DMS153 (cell line): ENCODE results near the gene ELOVL7.
"Not testable (repeated sequence)": the region's sequence is repeated elsewhere in the genome, so short reads cannot be mapped to it uniquely, and the experiment has no call there.

Source experiments
- DNase-seq: peaks from one replicate; lab custom pipeline; 2025; lab: John Stamatoyannopoulos, UW

ELOVL7 gene

DNA sequence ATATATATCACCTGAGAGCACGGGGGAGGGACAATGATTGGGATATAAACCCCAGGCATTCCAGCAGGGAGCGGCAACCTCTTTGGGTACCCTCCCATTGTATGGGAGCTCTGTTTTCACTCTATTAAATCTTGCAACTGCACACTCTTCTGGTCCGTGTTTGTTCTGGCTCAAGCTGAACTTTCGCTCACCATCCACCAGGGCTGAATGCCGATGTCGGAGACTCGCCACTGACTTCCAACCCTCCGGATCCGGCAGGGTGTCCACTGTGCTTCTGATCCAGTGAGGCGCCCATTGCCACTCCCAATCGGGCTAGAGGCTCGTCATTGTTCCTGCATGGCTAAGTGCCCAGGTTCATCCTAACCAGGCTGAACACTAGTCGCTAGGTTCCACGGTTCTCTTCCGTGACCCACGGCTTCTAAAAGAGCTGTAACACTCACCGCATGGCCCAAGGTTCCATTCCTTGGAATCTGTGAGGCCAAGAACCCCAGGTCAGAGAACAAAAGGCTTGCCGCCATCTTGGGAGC, 48.6 kb downstream of the ELOVL7 start:
- DNase-seq, result not testable (repeated sequence)

DNA sequence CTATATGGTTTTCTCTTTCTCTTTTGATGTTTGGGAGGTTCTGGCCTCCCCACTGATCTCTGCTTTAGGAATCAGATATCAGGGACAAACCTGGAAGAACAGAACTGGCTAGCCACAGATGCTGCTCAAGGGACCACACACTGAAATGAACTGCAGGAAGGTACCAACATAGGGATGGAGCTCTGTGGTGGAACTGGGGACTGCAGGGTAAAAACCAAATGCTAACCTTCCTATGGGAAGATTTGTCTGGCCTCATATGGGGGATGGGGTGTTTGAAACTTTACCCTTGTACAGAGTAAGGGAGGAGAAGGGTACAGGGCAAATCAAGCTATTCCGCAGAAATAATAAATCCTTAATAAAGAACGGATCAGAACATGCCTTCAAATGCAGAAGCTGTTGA, 49.4 kb downstream of the ELOVL7 start:
- DNase-seq, result no peak

- no peak for DNase-seq
Observed at GRCh38 chr5:60792438-60792837, 51.6 kb downstream of the ELOVL7 start.

- DNase-seq, result no peak
Observed at GRCh38 chr5:60789551-60789950, 54.5 kb downstream of the ELOVL7 start.

DNA sequence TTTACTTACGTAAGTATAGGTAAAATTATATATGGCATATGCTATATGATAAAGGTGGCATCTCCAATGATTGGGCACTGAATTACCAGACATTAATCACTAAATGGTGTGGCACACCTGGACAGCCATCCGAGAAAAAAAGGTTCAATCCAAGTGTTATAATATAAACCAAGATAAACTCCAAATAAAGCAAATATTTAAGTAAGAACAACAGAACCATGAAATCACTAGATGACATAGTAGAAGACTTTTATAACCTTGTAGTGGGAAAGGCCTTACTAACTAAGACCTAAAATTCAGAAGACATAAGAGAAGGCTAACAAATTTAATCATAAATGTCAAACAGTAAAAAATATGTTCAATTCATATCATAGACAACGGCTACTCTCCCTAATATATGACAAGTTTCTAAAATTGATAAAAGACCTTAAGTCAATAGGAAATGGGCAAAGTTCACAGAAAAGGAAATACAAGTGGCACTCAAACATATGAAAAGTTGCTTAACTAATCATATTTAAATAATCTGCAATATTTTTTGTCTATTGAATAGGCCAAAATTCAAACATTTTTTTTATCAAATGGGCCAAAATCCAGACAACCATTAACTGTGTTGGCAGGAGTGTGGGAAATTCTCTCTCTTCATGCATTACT, 55.1 kb downstream of the ELOVL7 start:
- no peak for DNase-seq

DNA sequence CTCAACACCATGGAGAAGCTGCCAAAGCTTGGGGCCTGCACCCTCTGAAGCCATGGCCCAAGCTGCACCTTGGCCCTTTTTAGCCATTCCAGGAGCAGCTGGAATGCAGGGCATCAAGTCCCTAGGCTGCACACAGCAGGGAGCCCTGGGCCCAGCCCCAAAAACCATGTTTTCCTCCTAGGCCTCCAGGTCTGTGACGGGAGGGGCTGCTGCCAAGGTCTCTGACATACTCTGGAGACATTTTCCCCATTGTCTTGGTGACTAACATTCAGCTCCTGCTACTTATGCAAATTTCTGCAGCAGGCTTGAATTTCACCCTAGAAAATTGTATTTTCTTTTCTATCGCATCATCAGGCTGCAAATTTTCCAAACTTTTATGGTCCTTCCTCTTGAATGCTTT, 64.6 kb downstream of the ELOVL7 start:
- no peak for DNase-seq

DNA sequence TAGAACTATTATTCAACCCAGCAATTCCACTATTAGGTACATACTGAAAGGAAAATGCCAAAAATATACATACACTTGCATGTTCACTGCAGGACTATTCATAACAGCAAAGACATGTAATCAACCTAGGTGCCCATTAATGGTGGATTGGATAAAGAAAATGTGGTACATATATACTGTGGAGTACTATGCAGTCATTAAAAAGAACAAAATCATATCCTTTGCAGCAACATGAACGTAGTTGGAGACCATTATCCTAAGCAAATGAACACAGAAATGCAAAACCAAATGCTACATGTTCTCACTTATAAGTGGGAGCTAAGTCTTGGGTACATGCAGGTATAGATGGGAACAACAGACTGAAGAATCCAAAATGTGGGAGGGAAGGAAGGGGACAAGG, 67.7 kb downstream of the ELOVL7 start:
- DNase-seq, result no peak

GRCh38 chr5:60765019-60765709, 78.9 kb downstream of the ELOVL7 start:
- no peak for DNase-seq

DNA sequence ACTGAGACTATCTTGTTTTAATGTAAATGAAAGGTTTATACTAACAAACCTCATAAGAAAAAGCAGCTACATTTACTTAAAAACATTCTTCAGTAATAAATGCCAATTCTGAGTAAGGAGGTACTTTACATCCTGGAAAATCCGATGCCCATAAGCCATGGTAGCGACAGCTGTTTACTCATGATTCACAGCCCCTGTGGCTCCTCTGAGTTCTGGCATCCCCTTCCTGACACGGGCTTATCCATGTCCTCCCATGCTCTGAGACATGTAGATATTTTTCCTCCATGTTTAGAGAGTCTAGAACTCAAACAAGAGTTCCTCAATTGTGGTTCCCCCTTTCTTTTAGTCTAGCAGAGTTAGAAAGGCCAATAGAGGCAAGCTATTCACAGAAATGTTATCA, 81.0 kb downstream of the ELOVL7 start:
- no peak for DNase-seq

DNA sequence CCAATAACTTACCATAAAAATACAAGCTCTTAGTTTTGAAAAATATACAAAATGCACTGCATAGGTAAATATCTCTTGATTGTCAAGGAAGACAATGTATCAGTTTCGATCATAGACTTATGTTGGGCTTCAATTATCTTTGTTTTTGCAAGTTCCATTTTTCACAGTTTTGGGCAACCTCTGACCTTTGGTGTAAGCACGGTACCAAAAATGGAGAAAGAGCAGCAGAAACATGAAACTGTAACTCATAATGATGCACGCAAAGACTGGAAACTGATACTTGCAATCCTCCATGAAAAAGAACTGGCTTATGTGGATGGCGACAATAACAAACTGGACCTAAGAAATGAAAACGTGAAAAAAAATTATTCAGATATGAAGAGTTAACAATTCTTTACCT, 89.6 kb downstream of the ELOVL7 start:
- no peak for DNase-seq

- no peak for DNase-seq
Observed at GRCh38 chr5:60744682-60745081, 99.4 kb downstream of the ELOVL7 start.

DNA sequence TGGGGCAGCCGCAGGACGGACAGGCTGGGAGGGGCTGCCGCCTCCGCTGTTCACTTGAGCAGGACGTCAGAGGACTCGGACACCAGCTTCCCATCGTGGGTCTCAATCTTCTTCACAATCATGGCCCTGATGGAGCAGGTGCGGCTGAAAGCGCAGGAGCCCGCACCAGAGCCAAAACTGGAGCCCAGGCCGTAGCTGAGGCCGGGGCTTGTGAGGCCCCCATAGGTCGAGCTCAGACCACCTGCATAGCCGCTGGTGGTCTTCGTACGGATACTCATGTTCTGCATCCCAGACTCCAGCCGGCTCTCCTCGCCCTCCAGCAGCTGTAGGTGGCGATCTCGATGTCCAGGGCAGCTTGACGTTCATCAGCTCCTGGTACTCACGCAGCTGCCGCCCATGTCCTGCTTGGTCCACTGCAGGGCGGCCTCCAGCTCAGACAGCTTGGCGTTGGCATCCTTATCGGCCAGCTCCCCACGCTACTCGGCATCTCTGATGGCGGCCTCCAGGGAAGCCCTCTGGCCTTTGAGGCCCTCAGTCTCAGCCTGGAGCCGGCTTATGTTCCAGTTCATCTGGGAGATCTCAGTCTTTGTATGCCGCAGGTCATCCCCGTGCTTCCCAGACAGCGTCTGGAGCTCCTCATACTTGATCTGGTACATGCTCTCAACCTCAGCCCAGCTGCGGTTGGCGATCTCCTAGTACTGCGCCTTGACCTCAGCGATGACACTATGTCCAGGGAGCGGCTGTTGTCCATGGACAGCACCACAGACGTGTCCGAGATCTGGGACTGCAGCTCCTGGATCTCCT, 100.4 kb downstream of the ELOVL7 start:
- DNase-seq, result no peak

GRCh38 chr5:60740322-60740721, 103.7 kb downstream of the ELOVL7 start:
- DNase-seq, result no peak

DNA sequence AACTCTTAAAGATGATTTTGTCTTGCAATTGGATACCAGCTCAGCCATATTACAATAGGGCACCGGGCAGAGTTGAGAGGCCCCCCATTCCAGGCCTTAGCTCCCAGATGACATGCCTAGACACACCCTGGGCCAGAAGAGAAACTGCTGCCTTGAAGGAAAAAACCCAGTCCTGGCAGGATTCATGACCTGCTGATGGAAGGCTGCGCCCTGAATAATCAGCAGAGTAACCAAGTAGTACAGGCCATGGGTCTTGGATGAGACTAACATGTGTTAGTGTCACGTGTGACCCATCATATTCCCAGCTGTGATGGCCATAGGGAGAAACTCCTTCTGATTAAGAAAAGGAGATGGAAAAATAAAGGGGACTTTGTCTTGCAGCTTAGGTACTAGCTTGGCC, 105.1 kb downstream of the ELOVL7 start:
- no peak for DNase-seq

DNA sequence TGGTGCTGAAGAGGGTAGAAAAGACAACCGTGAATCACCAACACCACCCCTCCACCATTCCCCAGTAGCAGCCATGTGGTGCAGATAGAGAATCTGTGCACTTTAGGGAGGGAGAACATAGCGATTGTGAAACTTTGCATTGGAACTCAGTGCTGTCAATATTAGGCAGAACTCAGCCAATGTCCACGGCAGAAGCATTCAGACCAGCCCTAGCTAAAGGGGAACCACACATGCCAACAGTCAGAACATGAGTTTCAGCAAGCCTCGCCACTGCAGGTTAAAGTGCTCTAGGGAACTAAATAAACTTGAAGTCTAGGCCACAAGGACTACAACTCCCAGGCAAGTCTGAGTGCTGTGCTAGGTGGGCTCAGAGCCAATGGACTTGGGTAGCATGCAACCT, 105.6 kb downstream of the ELOVL7 start:
- no peak for DNase-seq

GRCh38 chr5:60730858-60731257, 113.2 kb downstream of the ELOVL7 start:
- DNase-seq, result not testable (repeated sequence)

GRCh38 chr5:60727033-60727679, 116.9 kb downstream of the ELOVL7 start:
- no peak for DNase-seq

- DNase-seq, result no peak
Observed at GRCh38 chr5:60724126-60724525, 119.9 kb downstream of the ELOVL7 start.

- DNase-seq, result peak; percentile 94
Observed at GRCh38 chr5:60722416-60722815, 121.7 kb downstream of the ELOVL7 start.

DNA sequence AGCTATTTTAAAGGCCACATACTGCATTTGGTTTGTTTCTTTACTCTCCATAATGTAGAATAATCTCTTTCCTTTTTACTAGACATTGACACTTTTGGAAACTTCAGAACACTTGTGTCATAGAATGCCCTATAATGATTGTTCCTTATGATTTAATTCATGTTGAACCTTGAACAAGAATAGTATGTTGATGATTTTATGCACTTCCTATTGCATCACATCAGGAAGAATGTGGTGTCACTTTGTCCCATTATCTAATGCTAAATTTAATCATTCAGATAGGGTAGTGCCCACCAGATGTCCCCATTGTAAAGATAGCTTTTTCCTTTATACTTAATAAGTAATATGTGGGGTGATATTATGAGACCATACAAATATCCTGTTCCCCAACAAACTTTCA, 124.7 kb downstream of the ELOVL7 start:
- DNase-seq, result no peak

DNA sequence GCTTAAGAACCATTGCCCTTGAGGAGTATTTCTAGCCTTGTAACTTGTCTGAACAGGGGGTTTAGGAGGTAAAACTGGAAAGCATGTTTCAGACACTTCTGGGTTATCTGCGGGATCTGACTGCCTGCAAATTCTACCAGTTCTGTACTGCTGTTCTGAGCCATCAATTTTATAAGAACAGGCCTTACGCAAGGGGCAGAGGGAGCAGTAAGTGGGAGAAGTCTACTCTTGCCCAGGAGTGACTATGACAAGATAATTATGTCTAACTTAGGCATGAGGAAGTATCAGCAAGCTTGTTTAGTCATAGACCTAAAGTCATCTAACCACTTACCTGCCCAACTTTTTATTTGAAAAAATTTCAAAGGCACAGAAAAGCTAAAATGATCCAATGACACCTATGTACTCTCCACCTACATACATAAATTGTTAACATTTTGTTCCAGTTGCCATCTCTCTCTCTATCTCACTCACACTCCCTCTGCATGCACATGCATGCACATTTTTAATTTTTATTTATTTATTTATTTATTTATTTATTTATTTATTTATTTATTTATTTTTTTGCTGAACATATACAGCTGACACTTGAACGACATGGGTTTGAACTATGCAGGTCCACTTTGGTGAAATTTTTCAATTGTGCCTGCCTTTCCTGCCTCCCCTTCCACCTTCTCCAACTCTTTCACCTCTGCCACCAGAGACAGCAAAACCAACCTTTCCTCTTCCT, 125.7 kb downstream of the ELOVL7 start:
- no peak for DNase-seq
